Adrenal gland (tissue), 12 donors: ENCODE data around the gene SDF4. TPM values are rescaled to one million over a fixed set of nuclear protein-coding genes. Genes with fewer than 3 reads are reported as not detected.
A peak's percentile ranks its signal among the peaks of the same experiment; 100 is the strongest.

Experiments used
- DNase-seq, 7 donors: peaks; one replicate each; pipeline ENCODE4 v3.0.0-alpha.2; 2019 to 2020
- H3K27ac ChIP-seq, 5 donors: fragments of 200-600 bp; sonication (generic) in 4 of 5; 1 replicate in 3 of 5; 2 replicates in 2 of 5; pipeline versions ENCODE4 v1.5.1 to v1.8.0; 2016 to 2020; ENCODE audit warnings: mild to moderate bottlenecking in 1 of 5
- H3K27me3 ChIP-seq: fragments of 200-600 bp; 2 replicates; pipeline ENCODE4 v1.8.0; 2021
- H3K36me3 ChIP-seq, 2 donors: fragments of 200-600 bp; replicated peaks in 1 of 2; 1 replicate in 1 of 2; 2 replicates in 1 of 2; pipeline versions ENCODE4 v1.5.1 to v1.8.0; 2018 to 2022
- H3K4me1 ChIP-seq, 2 donors: fragments of 200-600 bp; replicated peaks in 1 of 2; 1 replicate in 1 of 2; 2 replicates in 1 of 2; pipeline versions ENCODE4 v1.5.1 to v1.8.0; 2018 to 2021
- H3K4me3 ChIP-seq, 4 donors: fragments of 200-600 bp; sonication (generic) in 3 of 4; one replicate each; pipeline ENCODE4 v1.5.1; 2016 to 2018
- H3K9me3 ChIP-seq, 3 donors: fragments of 200-600 bp; sonication (generic) in 1 of 3; replicated peaks in 1 of 3; 1 replicate in 2 of 3; 2 replicates in 1 of 3; pipeline versions ENCODE4 v1.5.1 to v1.8.0; 2016 to 2021
- POLR2A ChIP-seq, 2 donors: fragments of 450-650 bp; IDR thresholded peaks; one replicate each; pipeline ENCODE4 v1.6.1; 2017; ENCODE audit warnings: antibody characterized with exemption in 2 of 2, mild to moderate bottlenecking in 2 of 2, moderate library complexity in 1 of 2
- WGBS, 4 donors: extraction: QIAGEN DNeasy Blood & Tissue Kit in 2 of 4; methylation state at CpG; one replicate each; pipeline versions ENCODE4 v1.1.5 to v1.1.7; 2013 to 2017; 5-methylcytosine and 5-hydroxymethylcytosine counted together
- intact Hi-C, 2 donors: fragments of 100-400 bp; cut with DNase I; formaldehyde crosslinking; loops; one replicate each; pipeline versions ENCODE4 v1.14.1 to v1.15.0; 2022 to 2023
- polyA plus RNA-seq, 3 donors: library from polyadenylated mRNA; stranded (reverse); fragments of 200-250 nt in 2 of 3; fragments of 350-450 nt in 1 of 3; fragmentation: Illumina TruSeq in 1 of 3; extraction: RNeasy Lipid Tissue Mini Kit (QIAGEN cat#74804) in 1 of 3; gene quantifications; one replicate each; pipeline ENCODE4 v1.2.3, GENCODE V29; 2013 to 2014
- total RNA-seq, 9 donors: library from RNA; depleted of rRNA in 4 of 9; stranded (reverse); fragments of >200 nt in 4 of 9; fragments of 120-200 nt in 1 of 9; fragmentation: NEBNext Ultra II Directional in 1 of 9; extraction: Animal tissue kit (Norgen Biotek cat#: 25700) in 1 of 9; gene quantifications; one replicate each; pipeline versions ENCODE4 v1.1.0 to v1.2.4, GENCODE V29; 2013 to 2023
- TF ChIP-seq, protein P1 (sequence below), 6 experiments: fragments of 450-650 bp in 4 of 6; fragments of 200-600 bp in 2 of 6; sonication (generic) in 1 of 6; IDR thresholded peaks; 1 replicate in 5 of 6; 2 replicates in 1 of 6; pipeline versions ENCODE4 v1.5.1 to v1.8.0; 2016 to 2021; ENCODE audit warnings: antibody characterized with exemption in 6 of 6, mild to moderate bottlenecking in 2 of 6, moderate library complexity in 1 of 6
- donor health status: healthy with polysubstance abuse.
- donor health status: Bipolar disorder and iron deficiency.
- donor health status: DM: yes; HTN: yes; CAD: no.
- donor health status: DM: no; HTN: no; CAD: no.
- donor health status: DM: no; HTN: no; CAD: no.
- donor health status: DM: yes; HTN: yes; CAD: no.

SDF4 gene
- total and polyA plus RNA-seq, 12 donors: 49.4 to 221 (median 142) TPM

DNA sequence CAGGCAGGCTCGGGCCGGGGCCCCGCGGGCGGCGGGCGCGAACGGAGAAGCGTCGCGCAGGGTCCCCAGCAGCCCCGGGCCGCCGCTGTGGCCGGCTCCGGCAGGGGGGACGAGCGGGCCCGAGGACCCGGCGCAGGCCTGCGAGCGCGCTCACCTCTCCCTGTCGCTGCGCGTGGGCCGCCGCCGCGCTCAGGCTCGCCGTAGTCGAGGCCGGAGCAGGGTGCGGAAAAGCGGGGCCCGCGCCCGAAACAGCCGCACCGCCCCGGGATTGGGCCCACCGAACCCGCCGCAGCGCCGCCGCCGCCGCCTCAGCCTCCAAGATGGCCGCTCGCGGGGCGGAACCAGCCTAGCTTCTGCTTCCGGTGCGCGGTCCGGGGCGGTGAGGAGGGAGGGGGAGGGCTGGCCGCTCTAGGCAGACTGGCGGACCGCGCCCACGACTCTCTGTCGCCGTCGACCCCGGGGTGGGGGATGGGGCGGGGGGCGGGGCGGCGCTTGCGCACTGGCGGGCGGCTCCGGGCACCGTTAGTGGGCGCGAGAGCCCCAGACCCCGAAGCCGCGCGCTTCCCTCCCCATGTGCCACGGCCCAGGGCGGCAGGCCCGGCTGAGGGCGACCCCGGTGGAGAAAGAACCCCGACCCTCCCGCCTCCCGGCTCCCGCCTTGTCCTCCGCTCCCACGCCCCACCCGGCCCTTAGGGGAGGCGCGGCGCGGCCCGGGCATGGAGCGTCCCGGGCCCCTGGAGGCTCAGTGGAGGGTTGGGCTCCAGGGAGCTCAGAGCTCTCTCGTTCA lies 41.9 kb upstream of the SDF4 start, which contains the start of gene UBE2J2:
TSS of gene UBE2J2 (minus strand) at position 343 of the 787 bp plus-strand sequence. CDS start 5,862 bp downstream, outside the sequence.
- WGBS, 4 donors: 0 to 2% (median 0%) methylated on average over 11 to 103 of the region's 105 CpGs
- intact Hi-C loops: no loop called here
- H3K9me3 ChIP-seq: no peaks in the 10 kb centered on the region
- DNase-seq: peak; percentile 93 to 97 (median 96)
- H3K36me3 ChIP-seq: no peaks in the 10 kb centered on the region
- H3K4me1 ChIP-seq: peaks cover 20 to 38% of the 10 kb centered on the region in 2 donors
- H3K27ac ChIP-seq: peak within 1 kb of the TSS; percentile 30 to 97 (median 74)
- peak within 1 kb of the TSS; percentile 62 to 98 (median 78) for H3K4me3 ChIP-seq
- H3K27me3 ChIP-seq: no peaks in the 10 kb centered on the region
- TF ChIP-seq, protein P1, sequence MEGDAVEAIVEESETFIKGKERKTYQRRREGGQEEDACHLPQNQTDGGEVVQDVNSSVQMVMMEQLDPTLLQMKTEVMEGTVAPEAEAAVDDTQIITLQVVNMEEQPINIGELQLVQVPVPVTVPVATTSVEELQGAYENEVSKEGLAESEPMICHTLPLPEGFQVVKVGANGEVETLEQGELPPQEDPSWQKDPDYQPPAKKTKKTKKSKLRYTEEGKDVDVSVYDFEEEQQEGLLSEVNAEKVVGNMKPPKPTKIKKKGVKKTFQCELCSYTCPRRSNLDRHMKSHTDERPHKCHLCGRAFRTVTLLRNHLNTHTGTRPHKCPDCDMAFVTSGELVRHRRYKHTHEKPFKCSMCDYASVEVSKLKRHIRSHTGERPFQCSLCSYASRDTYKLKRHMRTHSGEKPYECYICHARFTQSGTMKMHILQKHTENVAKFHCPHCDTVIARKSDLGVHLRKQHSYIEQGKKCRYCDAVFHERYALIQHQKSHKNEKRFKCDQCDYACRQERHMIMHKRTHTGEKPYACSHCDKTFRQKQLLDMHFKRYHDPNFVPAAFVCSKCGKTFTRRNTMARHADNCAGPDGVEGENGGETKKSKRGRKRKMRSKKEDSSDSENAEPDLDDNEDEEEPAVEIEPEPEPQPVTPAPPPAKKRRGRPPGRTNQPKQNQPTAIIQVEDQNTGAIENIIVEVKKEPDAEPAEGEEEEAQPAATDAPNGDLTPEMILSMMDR (IDR thresholded peaks at IDR 0.05): peak in 1 of 6 experiments; percentile 3
- TF ChIP-seq POLR2A (IDR thresholded peaks at IDR 0.05): peak; percentile 52 to 57

DNA sequence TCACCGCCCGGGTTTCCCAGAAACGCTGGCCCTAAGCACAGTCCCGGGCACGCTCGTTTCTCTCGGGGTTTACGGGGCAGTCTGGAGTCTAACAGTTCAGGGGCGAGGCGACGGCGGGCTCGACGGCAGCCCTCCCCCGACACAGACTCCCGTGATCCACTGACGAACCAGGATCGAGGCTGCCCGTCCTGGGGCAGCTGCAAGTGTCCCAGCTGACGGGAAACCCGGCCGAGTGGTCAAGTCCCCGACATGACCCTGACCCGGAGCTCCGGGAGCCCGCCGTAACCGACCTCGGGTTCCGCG lies 41.4 kb upstream of the SDF4 start:
- peak overlapping the region; percentile 62 to 98 (median 78) for H3K4me3 ChIP-seq
- WGBS, 4 donors: 0% methylated on average over 2 to 31 of the region's 31 CpGs
- intact Hi-C loops: no loop called here
- H3K27ac ChIP-seq: peak overlapping the region; percentile 30 to 97 (median 74)
- peaks cover 20 to 38% of the 10 kb centered on the region in 2 donors for H3K4me1 ChIP-seq
- no peak for TF ChIP-seq POLR2A (IDR thresholded peaks at IDR 0.05)
- TF ChIP-seq, protein P1 (IDR thresholded peaks at IDR 0.05): no peak
- DNase-seq: peak in 2 of 7 donors; percentile 55 to 64
- H3K36me3 ChIP-seq: no peaks in the 10 kb centered on the region
- H3K27me3 ChIP-seq: no peaks in the 10 kb centered on the region
- H3K9me3 ChIP-seq: no peaks in the 10 kb centered on the region

GRCh38 chr1:1272341-1273208 lies 40.8 kb upstream of the SDF4 start:
- Histone ChIP-seq H3K27me3 (no peaks in the 10 kb centered on the region), H3K4me1 (peaks cover 20 to 38% of the 10 kb centered on the region in 2 donors), H3K9me3 (no peaks in the 10 kb centered on the region), H3K4me3 (peak overlapping the region; percentile 62 to 98 (median 78)), H3K36me3 (peaks cover 0 to 3% of the 10 kb centered on the region in 2 donors), H3K27ac (peak overlapping the region in 4 of 5 donors; percentile 51 to 97 (median 76))
- 20 to 34% (median 26%) methylated on average over 22 to 43 of the region's 43 CpGs for WGBS, 4 donors
- no peak for TF ChIP-seq POLR2A (IDR thresholded peaks at IDR 0.05)
- TF ChIP-seq, protein P1 (IDR thresholded peaks at IDR 0.05): no peak
- intact Hi-C loops: no loop called here
- peak in 1 of 7 donors; percentile 36 for DNase-seq

- H3K27ac ChIP-seq: no peak overlapping the region
- 69 to 91% (median 82%) methylated on average over 7 of the region's 7 CpGs for WGBS, 4 donors
- no peak for DNase-seq
- peaks cover 0 to 13% of the 10 kb centered on the region in 2 donors for H3K36me3 ChIP-seq
- intact Hi-C loops: no loop called here
- no peaks in the 10 kb centered on the region for H3K9me3 ChIP-seq
- H3K4me3 ChIP-seq: peak overlapping the region in 1 of 4 donors; percentile 12
- peaks cover 20 to 38% of the 10 kb centered on the region in 2 donors for H3K4me1 ChIP-seq
- TF ChIP-seq, protein P1 (IDR thresholded peaks at IDR 0.05): no peak
- no peak for TF ChIP-seq POLR2A (IDR thresholded peaks at IDR 0.05)
- H3K27me3 ChIP-seq: no peaks in the 10 kb centered on the region
Measured at GRCh38 chr1:1270813-1271212, 39.0 kb upstream of the SDF4 start.
